GOT3 (cell line): Measurements from ENCODE around the gene OR8B4.
"Not testable (repeated sequence)": the region's sequence is repeated elsewhere in the genome, so short reads cannot be mapped to it uniquely, and the experiment has no call there.

Experiments used
- DNase-seq: peaks from one replicate; lab custom pipeline; 2025; ENCODE audit warnings: mixed read lengths; lab: John Stamatoyannopoulos, UW

OR8B4 gene, protein sequence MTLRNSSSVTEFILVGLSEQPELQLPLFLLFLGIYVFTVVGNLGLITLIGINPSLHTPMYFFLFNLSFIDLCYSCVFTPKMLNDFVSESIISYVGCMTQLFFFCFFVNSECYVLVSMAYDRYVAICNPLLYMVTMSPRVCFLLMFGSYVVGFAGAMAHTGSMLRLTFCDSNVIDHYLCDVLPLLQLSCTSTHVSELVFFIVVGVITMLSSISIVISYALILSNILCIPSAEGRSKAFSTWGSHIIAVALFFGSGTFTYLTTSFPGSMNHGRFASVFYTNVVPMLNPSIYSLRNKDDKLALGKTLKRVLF

DNA sequence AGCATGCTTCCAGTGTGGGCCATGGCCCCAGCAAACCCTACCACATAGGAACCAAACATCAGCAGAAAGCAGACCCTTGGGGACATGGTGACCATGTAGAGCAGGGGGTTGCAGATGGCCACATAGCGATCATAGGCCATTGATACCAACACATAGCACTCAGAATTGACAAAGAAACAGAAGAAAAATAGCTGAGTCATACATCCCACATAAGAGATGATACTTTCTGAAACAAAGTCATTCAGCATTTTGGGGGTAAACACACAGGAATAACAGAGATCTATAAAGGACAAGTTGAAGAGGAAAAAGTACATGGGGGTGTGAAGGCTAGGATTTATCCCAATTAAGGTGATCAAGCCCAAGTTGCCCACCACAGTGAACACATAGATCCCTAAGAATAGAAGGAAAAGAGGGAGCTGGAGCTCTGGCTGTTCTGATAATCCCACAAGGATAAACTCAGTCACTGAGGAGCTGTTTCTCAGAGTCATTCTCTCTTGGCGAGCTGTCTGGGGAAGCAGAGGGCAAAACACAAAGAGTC lies at the start of gene OR8B4:
Gene OR8B4, minus strand, starts transcription at position 488 of the 538 bp plus-strand sequence. Its CDS starts 0 bp downstream, at position 488.
- DNase-seq = no peak

DNA sequence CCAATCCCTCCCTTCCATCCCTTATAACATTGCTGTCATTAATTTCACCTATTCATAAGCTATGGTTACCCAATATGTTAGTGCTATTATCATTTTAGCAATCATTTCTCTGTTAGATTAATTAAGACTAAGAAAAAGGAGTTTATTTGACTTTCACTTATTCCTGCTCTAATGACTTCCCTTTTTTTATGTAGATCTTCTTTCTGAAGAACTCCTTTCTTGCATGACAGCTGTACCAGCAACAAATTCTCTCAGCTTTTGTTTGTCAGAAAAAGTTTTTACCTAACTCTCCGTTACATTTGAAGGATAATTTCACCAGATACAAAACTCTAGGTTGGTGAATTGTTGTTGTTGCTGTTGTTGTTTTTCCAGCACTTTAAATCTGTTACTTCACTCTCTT lies 49.4 kb upstream of the OR8B4 start:
- no peak for DNase-seq

DNA sequence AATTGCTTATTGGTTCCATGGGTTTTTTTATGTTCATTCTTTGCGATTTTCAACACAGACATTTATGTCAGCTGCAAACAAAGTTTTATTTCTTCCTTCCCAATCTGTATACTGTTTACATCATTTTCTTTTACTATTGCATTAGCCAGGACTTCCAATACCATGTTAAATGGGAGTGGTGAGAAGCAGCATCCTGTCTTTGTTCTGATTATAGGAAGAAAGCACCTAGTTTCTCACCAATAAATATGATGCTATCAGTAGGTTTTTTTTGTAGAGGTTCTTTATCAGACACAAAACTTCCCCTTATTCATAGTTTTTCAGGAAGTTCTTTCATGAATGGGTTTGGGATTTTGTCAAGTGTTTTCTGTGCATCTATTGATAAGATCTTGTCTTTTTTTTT lies 48.8 kb upstream of the OR8B4 start:
- no peak for DNase-seq

- DNase-seq = no peak
These were observed 46.0 kb upstream of the OR8B4 start for GRCh38 chr11:124470561-124471227.

- no peak for DNase-seq
These were observed 42.8 kb upstream of the OR8B4 start for GRCh38 chr11:124467381-124467927.

DNA sequence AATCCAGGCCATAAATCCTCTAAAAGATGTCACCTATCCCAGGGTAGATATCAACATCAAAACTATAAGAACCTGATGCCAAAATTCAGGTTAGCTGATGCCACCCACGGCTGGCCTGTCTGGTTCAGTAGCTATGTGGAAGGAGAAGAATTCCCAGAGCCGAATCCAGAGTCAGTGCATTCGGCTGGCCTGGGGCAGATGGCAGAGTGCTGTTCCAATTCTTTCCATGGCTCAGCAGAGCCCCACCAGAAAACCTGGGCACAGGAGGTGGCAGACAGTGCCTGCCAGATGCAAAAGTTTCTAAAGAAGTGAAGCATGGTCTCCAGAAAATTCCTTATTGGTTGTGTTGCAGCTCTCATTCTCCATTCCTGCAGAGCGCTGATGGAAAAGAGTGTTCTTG lies 40.7 kb upstream of the OR8B4 start:
- DNase-seq = no peak

DNA sequence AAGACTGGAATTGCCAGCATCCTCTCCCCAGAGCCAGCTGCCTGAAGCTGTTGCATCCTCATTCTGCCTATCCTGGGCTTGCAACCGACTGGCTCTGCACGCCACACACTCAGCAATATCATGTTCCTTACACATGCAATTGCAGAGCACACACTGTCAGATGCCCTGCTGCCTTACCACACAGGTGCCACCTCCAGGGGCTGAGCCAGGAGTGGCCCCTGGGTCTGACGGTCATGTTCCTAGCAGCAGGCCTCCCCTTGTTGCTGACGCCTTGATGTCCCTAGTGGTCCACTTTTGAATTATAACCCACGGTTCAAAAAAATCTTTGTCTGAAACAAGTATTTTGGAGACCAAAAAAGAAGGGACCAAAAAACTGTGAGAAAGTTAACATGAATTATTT lies 39.3 kb upstream of the OR8B4 start:
- DNase-seq = no peak

- DNase-seq = no peak
These were observed 38.7 kb upstream of the OR8B4 start for GRCh38 chr11:124463324-124463723.

- no peak for DNase-seq
These were observed 35.8 kb upstream of the OR8B4 start for GRCh38 chr11:124460459-124460858.

GRCh38 chr11:124459379-124459778 lies 34.7 kb upstream of the OR8B4 start:
- not testable (repeated sequence) for DNase-seq

- no peak for DNase-seq
These were observed 29.9 kb upstream of the OR8B4 start for GRCh38 chr11:124454552-124454951.

DNA sequence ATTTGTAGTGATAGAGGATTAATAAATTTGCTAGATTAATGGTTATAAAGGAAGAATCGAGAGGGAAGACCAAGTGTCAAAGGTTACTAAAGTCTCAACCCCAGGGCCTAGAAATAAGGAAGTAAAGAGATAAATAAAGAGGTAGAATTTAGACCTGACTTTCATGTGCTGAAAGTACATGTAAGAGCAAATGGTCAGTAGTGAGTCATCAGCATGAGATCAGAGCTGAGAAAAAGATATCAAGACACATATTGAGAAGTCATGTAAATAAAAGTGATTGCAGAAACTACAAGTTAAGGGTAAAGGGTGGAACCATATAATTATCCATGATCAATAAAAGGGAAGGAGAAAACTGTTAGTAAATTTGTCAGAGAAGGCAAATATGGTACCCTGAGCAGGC lies 22.2 kb upstream of the OR8B4 start:
- no peak for DNase-seq

DNA sequence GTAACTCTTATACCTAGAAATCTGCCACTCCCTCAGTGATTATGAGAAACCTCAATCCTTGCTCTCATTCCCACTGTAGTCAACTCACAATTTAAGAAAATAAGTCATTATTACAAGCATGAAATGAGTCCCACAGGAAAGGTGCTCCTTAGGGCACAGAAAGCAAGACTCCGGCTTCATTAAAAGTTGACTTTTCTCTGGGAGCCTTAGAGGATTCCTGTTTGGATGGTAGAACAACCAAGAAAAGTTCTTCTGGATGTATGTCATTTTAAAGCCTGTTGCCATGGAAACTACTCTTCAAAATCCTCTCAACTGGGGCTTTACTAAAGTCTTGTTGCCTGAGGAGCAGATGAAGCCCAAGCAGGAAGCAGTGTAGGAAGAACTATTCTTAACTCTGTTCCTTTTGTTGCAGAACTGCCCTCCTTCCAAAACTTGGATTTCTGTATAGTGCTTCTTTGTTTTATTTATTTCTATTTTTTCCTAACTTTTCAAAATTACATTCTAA lies 21.0 kb upstream of the OR8B4 start, which contains the start of gene OR8B8:
Gene OR8B8, minus strand, starts transcription at position 51 of the 505 bp plus-strand sequence. CDS start 4,611 bp downstream, outside the sequence.
- no peak for DNase-seq

GRCh38 chr11:124442847-124443246 lies 18.2 kb upstream of the OR8B4 start:
- no peak for DNase-seq

GRCh38 chr11:124442442-124442841 lies 17.8 kb upstream of the OR8B4 start:
- DNase-seq = no peak

DNA sequence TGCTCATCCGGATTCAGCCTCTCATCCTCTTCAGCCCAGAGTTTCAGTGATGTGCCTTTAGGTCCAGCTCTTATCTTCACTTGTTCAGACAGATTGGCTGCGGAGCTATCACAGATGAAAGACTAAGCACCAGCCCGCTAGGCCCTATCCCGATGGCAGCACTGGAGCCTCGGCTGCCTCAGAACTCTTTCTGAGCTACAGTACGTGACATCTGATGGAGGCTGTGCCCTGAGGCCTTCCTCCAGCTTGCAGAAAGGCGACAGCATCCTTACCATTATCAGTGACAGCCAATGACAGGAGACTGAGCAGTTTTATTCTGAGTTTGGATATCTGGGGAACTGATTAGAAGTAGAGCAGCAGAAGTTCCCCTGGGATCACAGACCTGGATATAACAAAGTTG lies 16.8 kb upstream of the OR8B4 start:
- no peak for DNase-seq

- no peak for DNase-seq
These were observed 16.4 kb upstream of the OR8B4 start for GRCh38 chr11:124441081-124441480.

DNA sequence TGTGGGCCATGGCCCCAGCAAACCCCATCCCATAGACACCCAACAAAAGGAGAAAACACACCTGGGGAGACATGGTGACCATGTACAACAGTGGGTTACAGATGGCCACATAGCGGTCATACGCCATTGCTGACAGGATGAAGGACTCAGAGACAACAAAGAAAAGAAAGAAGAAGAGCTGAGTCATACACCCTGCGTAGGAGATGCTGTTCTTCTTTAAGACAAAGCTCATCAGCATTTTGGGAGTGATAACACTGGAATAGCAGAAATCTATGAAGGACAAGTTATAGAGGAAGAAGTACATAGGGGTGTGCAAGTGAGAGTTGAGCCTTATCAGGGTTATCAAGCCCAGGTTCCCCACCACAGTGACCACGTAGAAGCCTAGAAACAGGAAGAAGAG lies 15.9 kb upstream of the OR8B4 start:
- no peak for DNase-seq

GRCh38 chr11:124434699-124435098 lies 10.0 kb upstream of the OR8B4 start:
- DNase-seq = no peak

- no peak for DNase-seq
These were observed 4.9 kb upstream of the OR8B4 start for GRCh38 chr11:124429599-124429998.

DNA sequence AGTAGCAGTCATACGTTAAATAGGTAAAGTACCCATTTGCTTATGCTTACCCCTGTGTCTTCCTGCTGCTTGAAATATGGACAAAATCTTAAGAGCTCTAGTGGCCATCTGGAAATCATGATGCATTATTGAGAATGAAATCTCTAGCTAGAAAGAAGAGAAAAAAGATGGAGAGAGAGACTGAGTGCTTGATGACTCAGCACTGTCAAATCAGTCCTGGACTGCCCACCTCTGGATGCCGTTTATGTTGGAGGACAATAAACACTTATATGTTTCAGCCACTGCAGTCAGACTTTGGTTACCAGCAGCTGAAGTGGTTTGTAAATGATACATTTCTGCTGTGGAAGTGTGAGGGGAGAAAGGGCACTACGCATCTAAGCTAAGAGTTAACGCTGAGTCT lies 3.6 kb downstream of the OR8B4 start:
- DNase-seq = no peak

- no peak for DNase-seq
These were observed 9.2 kb downstream of the OR8B4 start for GRCh38 chr11:124415356-124415923.
